Uterus (tissue), 4 donors: ENCODE measurements around the gene AK4. TPM values are rescaled to one million over a fixed set of nuclear protein-coding genes. Genes with fewer than 3 reads are reported as not detected.
A peak's percentile ranks its signal among the peaks of the same experiment; 100 is the strongest.

Experiments used
- DNase-seq, 2 donors: peaks; one replicate each; pipeline ENCODE4 v3.0.0-alpha.2; 2019 to 2020
- H3K27ac ChIP-seq, 2 donors: fragments of 200-600 bp; sonication (generic); 1 replicate in 1 of 2; 2 replicates in 1 of 2; pipeline ENCODE4 v1.5.1; 2016 to 2018
- H3K27me3 ChIP-seq, 2 donors: fragments of 200-600 bp; sonication (generic); one replicate each; pipeline ENCODE4 v1.5.1; 2018 to 2019; ENCODE audit warnings: control low read depth in 1 of 2
- H3K36me3 ChIP-seq, 2 donors: fragments of 200-600 bp; sonication (generic); one replicate each; pipeline ENCODE4 v1.5.1; 2019; ENCODE audit warnings: control low read depth in 1 of 2
- H3K4me1 ChIP-seq, 2 donors: fragments of 200-600 bp; sonication (generic); one replicate each; pipeline ENCODE4 v1.5.1; 2018 to 2019; ENCODE audit warnings: control low read depth in 1 of 2
- H3K4me3 ChIP-seq, 2 donors: fragments of 200-600 bp; sonication (generic); 1 replicate in 1 of 2; 2 replicates in 1 of 2; pipeline ENCODE4 v1.5.1; 2018 to 2019; ENCODE audit warnings: mild to moderate bottlenecking in 1 of 2
- H3K9me3 ChIP-seq, 2 donors: fragments of 200-600 bp; sonication (generic); one replicate each; pipeline ENCODE4 v1.5.1; 2019; ENCODE audit warnings: control low read depth in 1 of 2
- CTCF ChIP-seq, 4 experiments: fragments of 200-600 bp in 2 of 4; fragments of 450-650 bp in 2 of 4; sonication (generic) in 2 of 4; IDR thresholded peaks; one replicate each; pipeline ENCODE4 v1.5.1; 2016 to 2019; ENCODE audit warnings: antibody characterized with exemption in 4 of 4, mild to moderate bottlenecking in 2 of 4, moderate library complexity in 1 of 4
- POLR2A ChIP-seq, 2 donors: fragments of 450-650 bp; IDR thresholded peaks; one replicate each; pipeline ENCODE4 v1.6.1; 2016; ENCODE audit warnings: antibody characterized with exemption in 2 of 2, mild to moderate bottlenecking in 1 of 2, moderate library complexity in 1 of 2
- intact Hi-C: fragments of 100-400 bp; cut with DNase I; formaldehyde crosslinking; loops from one replicate; pipeline ENCODE4 v1.15.1; 2023; ENCODE audit warnings: low total_unique reads
- total RNA-seq, 4 donors: library from RNA; depleted of rRNA in 3 of 4; stranded (reverse); fragments of >200 nt in 3 of 4; gene quantifications; one replicate each; pipeline versions ENCODE4 v1.1.0 to v1.2.4, GENCODE V29; 2014 to 2023
- donor health status: DM: yes; HTN: yes; CAD: no.

AK4 gene
- total RNA-seq, 4 donors from 2014 or later, result 9.5 to 31.5 (median 18.5) TPM

- DNase-seq, result no peak
- Histone ChIP-seq H3K4me1 (no peaks in the 10 kb centered on the region), H3K9me3 (no peaks in the 10 kb centered on the region), H3K27ac (no peak overlapping the region), H3K27me3 (no peaks in the 10 kb centered on the region), H3K36me3 (no peaks in the 10 kb centered on the region), H3K4me3 (no peak overlapping the region)
- intact Hi-C loops, result no loop called here
- TF ChIP-seq CTCF (IDR thresholded peaks at IDR 0.05) (no peak), POLR2A (IDR thresholded peaks at IDR 0.05) (no peak)
These were observed 60.6 kb downstream of the AK4 start for GRCh38 chr1:65208563-65208973.

GRCh38 chr1:65209005-65209885 lies 61.2 kb downstream of the AK4 start:
- Histone ChIP-seq H3K9me3 (no peaks in the 10 kb centered on the region), H3K27ac (no peak overlapping the region), H3K4me3 (no peak overlapping the region), H3K4me1 (no peaks in the 10 kb centered on the region), H3K36me3 (no peaks in the 10 kb centered on the region), H3K27me3 (no peaks in the 10 kb centered on the region)
- TF ChIP-seq POLR2A (IDR thresholded peaks at IDR 0.05) (no peak), CTCF (IDR thresholded peaks at IDR 0.05) (peak; percentile 50 to 60 (median 52))
- DNase-seq, result peak in 1 of 2 donors; percentile 28
- intact Hi-C loops, result no loop called here

- Histone ChIP-seq H3K36me3 (no peaks in the 10 kb centered on the region), H3K4me1 (no peaks in the 10 kb centered on the region), H3K27ac (no peak overlapping the region), H3K9me3 (no peaks in the 10 kb centered on the region), H3K27me3 (no peaks in the 10 kb centered on the region), H3K4me3 (no peak overlapping the region)
- DNase-seq, result no peak
- TF ChIP-seq POLR2A (IDR thresholded peaks at IDR 0.05), result no peak
- TF ChIP-seq CTCF (IDR thresholded peaks at IDR 0.05), result no peak
- intact Hi-C loops, result no loop called here
These were observed 62.3 kb downstream of the AK4 start for GRCh38 chr1:65210325-65210724.

- H3K36me3 ChIP-seq, result no peaks in the 10 kb centered on the region
- no peak overlapping the region for H3K4me3 ChIP-seq
- no peaks in the 10 kb centered on the region for H3K27me3 ChIP-seq
- DNase-seq, result no peak
- no peaks in the 10 kb centered on the region for H3K4me1 ChIP-seq
- intact Hi-C loops, result loop anchor here (1.0 kb wide), 1 partner anchor 62 kb away; no protein-coding TSS in a partner anchor
- H3K27ac ChIP-seq, result no peak overlapping the region
- no peak for TF ChIP-seq POLR2A (IDR thresholded peaks at IDR 0.05)
- TF ChIP-seq CTCF (IDR thresholded peaks at IDR 0.05), result no peak
- no peaks in the 10 kb centered on the region for H3K9me3 ChIP-seq
These were observed 63.3 kb downstream of the AK4 start for GRCh38 chr1:65211331-65211730.

- no peak for DNase-seq
- Histone ChIP-seq H3K27me3 (no peaks in the 10 kb centered on the region), H3K4me3 (no peak overlapping the region), H3K27ac (no peak overlapping the region), H3K9me3 (no peaks in the 10 kb centered on the region), H3K36me3 (no peaks in the 10 kb centered on the region), H3K4me1 (no peaks in the 10 kb centered on the region)
- no peak for TF ChIP-seq POLR2A (IDR thresholded peaks at IDR 0.05)
- TF ChIP-seq CTCF (IDR thresholded peaks at IDR 0.05), result no peak
- intact Hi-C loops, result no loop called here
These were observed 65.4 kb downstream of the AK4 start for GRCh38 chr1:65213271-65214023.
